HEK293 (cell line): Measurements from ENCODE around the gene OTUD1.
A peak's percentile ranks its signal among the peaks of the same experiment; 100 is the strongest.

ENCODE experiments used
- CTCF ChIA-PET: fragments of 350-600 bp; formaldehyde crosslinking; extraction: SDS; loops from one replicate; lab custom pipeline; 2021; ENCODE audit warnings: antibody characterized with exemption; lab: Yijun Ruan, JAX
- POLR2A ChIA-PET: fragments of 300-600 bp; formaldehyde crosslinking; extraction: SDS; loops from one replicate; lab custom pipeline; 2020; ENCODE audit warnings: antibody characterized with exemption, inconsistent platforms; lab: Yijun Ruan, JAX
- H3K27ac ChIP-seq: fragments of 200-500 bp; sonication (Bioruptor generic); 2 replicates; pipeline ENCODE4 v1.5.1; 2014; ENCODE audit warnings: low read depth, low read length, control low read depth, inconsistent platforms; ENCODE audit errors: extremely low read depth
- H3K36me3 ChIP-seq, 2 experiments: fragments of 200-500 bp in 1 of 2; sonication (Bioruptor generic) in 1 of 2; 1 replicate in 1 of 2; 2 replicates in 1 of 2; pipeline ENCODE4 v1.5.1; 2014 to 2017; ENCODE audit warnings: inconsistent platforms in 2 of 2, low read length in 2 of 2; ENCODE audit not compliant: control insufficient read depth in 2 of 2, insufficient read depth in 1 of 2
- H3K4me1 ChIP-seq: fragments of 200-500 bp; sonication (Bioruptor generic); 2 replicates; pipeline ENCODE4 v1.5.1; 2014; ENCODE audit warnings: mild to moderate bottlenecking, low read length, inconsistent platforms; ENCODE audit not compliant: control insufficient read depth, insufficient read depth
- H3K4me3 ChIP-seq: 2 replicates; pipeline ENCODE4 v1.5.1; 2011; ENCODE audit warnings: low read depth, mild to moderate bottlenecking, control low read depth, low read length, moderate library complexity
- H3K9me3 ChIP-seq: fragments of 200-500 bp; sonication (Bioruptor generic); 2 replicates; pipeline ENCODE4 v1.5.1; 2014; ENCODE audit warnings: low read depth, low read length, inconsistent platforms; ENCODE audit not compliant: control insufficient read depth, insufficient read depth
- FEZF1 ChIP-seq: fragments of 450-650 bp; formaldehyde crosslinking; IDR thresholded peaks from 2 replicates; pipeline ENCODE4 v1.5.1; 2016; ENCODE audit warnings: missing biosample characterization, missing genetic modification characterization
- INSM2 ChIP-seq: fragments of 450-650 bp; formaldehyde crosslinking; IDR thresholded peaks from 2 replicates; pipeline ENCODE4 v1.5.1; 2016; ENCODE audit warnings: missing biosample characterization, missing genetic modification characterization
- KLF8 ChIP-seq: fragments of 450-650 bp; formaldehyde crosslinking; IDR thresholded peaks from 2 replicates; pipeline ENCODE4 v1.5.1; 2016; ENCODE audit warnings: missing biosample characterization, missing genetic modification characterization
- PRDM1 ChIP-seq: fragments of 450-650 bp; formaldehyde crosslinking; IDR thresholded peaks from 2 replicates; pipeline ENCODE4; 2016; ENCODE audit warnings: missing biosample characterization, missing genetic modification characterization
- PRDM4 ChIP-seq: fragments of 450-650 bp; formaldehyde crosslinking; IDR thresholded peaks from 2 replicates; pipeline ENCODE4 v1.5.1; 2017; ENCODE audit warnings: missing biosample characterization, missing genetic modification characterization
- PRDM6 ChIP-seq: fragments of 450-650 bp; formaldehyde crosslinking; IDR thresholded peaks from 2 replicates; pipeline ENCODE4 v1.5.1; 2017; ENCODE audit warnings: missing biosample characterization, missing genetic modification characterization
- SP3 ChIP-seq: fragments of 450-650 bp; formaldehyde crosslinking; IDR thresholded peaks from 2 replicates; pipeline ENCODE4 v1.5.1; 2016; ENCODE audit warnings: missing biosample characterization, missing genetic modification characterization
- SP7 ChIP-seq: fragments of 450-650 bp; formaldehyde crosslinking; IDR thresholded peaks from 2 replicates; pipeline ENCODE4 v1.5.1; 2016; ENCODE audit warnings: missing biosample characterization, missing genetic modification characterization
- TCF7L2 ChIP-seq: IDR thresholded peaks from 2 replicates; pipeline ENCODE4 v1.6.1; 2011; ENCODE audit warnings: low read depth, mild to moderate bottlenecking, inconsistent platforms, low read length, moderate library complexity, borderline replicate concordance
- ZBTB20 ChIP-seq: fragments of 450-650 bp; formaldehyde crosslinking; IDR thresholded peaks from 2 replicates; pipeline ENCODE4 v1.5.1; 2016; ENCODE audit warnings: missing biosample characterization, missing genetic modification characterization
- ZBTB49 ChIP-seq: fragments of 450-650 bp; formaldehyde crosslinking; IDR thresholded peaks from 2 replicates; pipeline ENCODE4 v1.5.1; 2016; ENCODE audit warnings: missing biosample characterization, missing genetic modification characterization, low read depth
- ZBTB6 ChIP-seq: fragments of 450-650 bp; formaldehyde crosslinking; IDR thresholded peaks from 2 replicates; pipeline ENCODE4 v1.5.1; 2017; ENCODE audit warnings: missing biosample characterization, missing genetic modification characterization
- ZBTB8A ChIP-seq: fragments of 450-650 bp; formaldehyde crosslinking; IDR thresholded peaks from 2 replicates; pipeline ENCODE4 v1.5.1; 2016; ENCODE audit warnings: missing biosample characterization, missing genetic modification characterization
- ZEB2 ChIP-seq: fragments of 450-650 bp; formaldehyde crosslinking; IDR thresholded peaks from 2 replicates; pipeline ENCODE4 v1.5.1; 2016; ENCODE audit warnings: missing biosample characterization, missing genetic modification characterization
- ZFP37 ChIP-seq: fragments of 450-650 bp; formaldehyde crosslinking; IDR thresholded peaks from 2 replicates; pipeline ENCODE4 v1.5.1; 2016; ENCODE audit warnings: missing biosample characterization, missing genetic modification characterization
- ZFP69B ChIP-seq: fragments of 450-650 bp; formaldehyde crosslinking; IDR thresholded peaks from 2 replicates; pipeline ENCODE4 v1.5.1; 2016; ENCODE audit warnings: missing biosample characterization, missing genetic modification characterization
- ZNF184 ChIP-seq: fragments of 450-650 bp; IDR thresholded peaks from 2 replicates; pipeline ENCODE4 v1.5.1; 2018; ENCODE audit warnings: missing biosample characterization, mild to moderate bottlenecking, missing genetic modification characterization
- ZNF202 ChIP-seq: fragments of 450-650 bp; formaldehyde crosslinking; IDR thresholded peaks from 2 replicates; pipeline ENCODE4 v1.5.1; 2016; ENCODE audit warnings: missing biosample characterization, missing genetic modification characterization, borderline replicate concordance
- ZNF24 ChIP-seq: fragments of 450-650 bp; formaldehyde crosslinking; IDR thresholded peaks from 2 replicates; pipeline ENCODE4 v1.5.1; 2016; ENCODE audit warnings: missing biosample characterization, missing genetic modification characterization
- ZNF394 ChIP-seq: fragments of 450-650 bp; formaldehyde crosslinking; IDR thresholded peaks from 2 replicates; pipeline ENCODE4 v1.5.1; 2016; ENCODE audit warnings: missing biosample characterization, missing genetic modification characterization, mild to moderate bottlenecking, moderate library complexity, borderline replicate concordance
- ZNF548 ChIP-seq: fragments of 450-650 bp; formaldehyde crosslinking; IDR thresholded peaks from 2 replicates; pipeline ENCODE4 v1.5.1; 2016; ENCODE audit warnings: missing biosample characterization, missing genetic modification characterization
- ZNF610 ChIP-seq: fragments of 450-650 bp; formaldehyde crosslinking; IDR thresholded peaks from 2 replicates; pipeline ENCODE4 v1.5.1; 2016; ENCODE audit warnings: missing biosample characterization, missing genetic modification characterization, borderline replicate concordance
- ZNF621 ChIP-seq: fragments of 450-650 bp; formaldehyde crosslinking; IDR thresholded peaks from 2 replicates; pipeline ENCODE4 v1.5.1; 2017; ENCODE audit warnings: missing biosample characterization, missing genetic modification characterization
- ZNF629 ChIP-seq: fragments of 450-650 bp; formaldehyde crosslinking; IDR thresholded peaks from 2 replicates; pipeline ENCODE4 v1.5.1; 2017; ENCODE audit warnings: missing biosample characterization, missing genetic modification characterization
- ZNF843 ChIP-seq: fragments of 450-650 bp; formaldehyde crosslinking; IDR thresholded peaks from 2 replicates; pipeline ENCODE4 v1.5.1; 2016; ENCODE audit warnings: missing biosample characterization, missing genetic modification characterization
- ZSCAN16 ChIP-seq: fragments of 450-650 bp; formaldehyde crosslinking; IDR thresholded peaks from 2 replicates; pipeline ENCODE4 v1.5.1; 2016; ENCODE audit warnings: missing biosample characterization, missing genetic modification characterization
- ZSCAN30 ChIP-seq: fragments of 450-650 bp; IDR thresholded peaks from 2 replicates; pipeline ENCODE4 v1.5.1; 2018; ENCODE audit warnings: missing biosample characterization, mild to moderate bottlenecking, missing genetic modification characterization, moderate library complexity
- ZSCAN5A ChIP-seq: fragments of 450-650 bp; formaldehyde crosslinking; IDR thresholded peaks from 2 replicates; pipeline ENCODE4 v1.5.1; 2016; ENCODE audit warnings: missing biosample characterization, missing genetic modification characterization

Gene OTUD1

GRCh38 chr10:23412223-23412622 is 26.7 kb upstream of the OTUD1 start:
- H3K4me3 ChIP-seq: no peak overlapping the region
- H3K36me3 ChIP-seq: no peaks in the 10 kb centered on the region
- peaks cover 6% of the 10 kb centered on the region for H3K4me1 ChIP-seq
- POLR2A ChIA-PET: no interaction called here
- CTCF ChIA-PET: no interaction called here
- H3K9me3 ChIP-seq: no peaks in the 10 kb centered on the region
- H3K27ac ChIP-seq: no peak overlapping the region
- TF ChIP-seq TCF7L2 (no peak), PRDM4 (tag by site-specific recombination) (no peak), ZNF629 (tag by site-specific recombination) (peak; percentile 79), FEZF1 (no peak), PRDM6 (peak; percentile 75), PRDM1 (tag by site-specific recombination) (no peak), ZSCAN5A (tag by site-specific recombination) (0 out of 2 replicates have a peak, but pooled peaks have one; percentile 30), ZNF548 (tag by site-specific recombination) (no peak), ZNF24 (tag by site-specific recombination) (peak; percentile 32; the same call in 1 of the 2 replicates), ZBTB6 (no peak), ZEB2 (peak; percentile 92), ZFP37 (0 out of 2 replicates have a peak, but pooled peaks have one; percentile 62), ZNF184 (tag by site-specific recombination) (no peak; the same call in 1 of the 2 replicates), ZFP69B (tag by site-specific recombination) (no peak), ZNF610 (no peak), INSM2 (0 out of 2 replicates have a peak, but pooled peaks have one; percentile 43), ZNF843 (tag by site-specific recombination) (peak; percentile 54; the same call in 1 of the 2 replicates), ZBTB49 (tag by site-specific recombination) (no peak), ZNF621 (tag by site-specific recombination) (no peak), ZNF394 (tag by site-specific recombination) (peak; percentile 65), ZBTB8A (tag by site-specific recombination) (no peak), KLF8 (peak; percentile 73; the same call in 1 of the 2 replicates), ZNF202 (tag by site-specific recombination) (no peak), ZSCAN16 (tag by site-specific recombination) (no peak), SP3 (tag by site-specific recombination) (peak; percentile 21; the same call in 1 of the 2 replicates), ZBTB20 (tag by site-specific recombination) (no peak), SP7 (tag by site-specific recombination) (peak; percentile 91), ZSCAN30 (no peak)
